BJ (cell line): ENCODE measurements around the gene MOGAT1. TPM values are rescaled to one million over a fixed set of nuclear protein-coding genes. Genes with fewer than 3 reads are reported as not detected.

Experiments used
- CTCF ChIA-PET: fragments of 350-600 bp; formaldehyde crosslinking; extraction: SDS; loops from one replicate; lab custom pipeline; 2021; ENCODE audit warnings: antibody characterized with exemption, inconsistent platforms; lab: Yijun Ruan, JAX
- POLR2A ChIA-PET: fragments of 300-600 bp; sonication (Branson Sonifier 250); formaldehyde crosslinking; extraction: SDS; loops from one replicate; lab custom pipeline; 2021; ENCODE audit warnings: antibody characterized with exemption; lab: Charles Lee
- DNase-seq: peaks from one replicate; pipeline ENCODE4 v3.0.0-alpha.2; 2011; ENCODE audit warnings: low read depth
- H3K27me3 ChIP-seq: 2 replicates; pipeline ENCODE4 v1.6.0; 2011; ENCODE audit warnings: low read length; ENCODE audit not compliant: control insufficient read depth, insufficient read depth
- H3K36me3 ChIP-seq: 2 replicates; pipeline ENCODE4 v1.5.1; 2011; ENCODE audit warnings: low read length; ENCODE audit not compliant: control insufficient read depth, insufficient read depth
- H3K4me3 ChIP-seq: 2 replicates; pipeline ENCODE4 v1.5.1; 2011; ENCODE audit warnings: low read depth, mild to moderate bottlenecking, control low read depth, low read length
- CTCF ChIP-seq: IDR thresholded peaks from 2 replicates; pipeline ENCODE4 v1.5.1; 2011; ENCODE audit warnings: low read depth, mild to moderate bottlenecking, control low read depth, inconsistent platforms, low read length, moderate library complexity; ENCODE audit not compliant: insufficient read depth
- polyA plus RNA-seq: library from polyadenylated mRNA; depleted of rRNA; stranded (reverse); fragments of >200 nt; gene quantifications from 2 replicates; pipeline ENCODE4 v1.2.3, GENCODE V29; 2011

Gene MOGAT1
- polyA plus RNA-seq, 1 experiment: not detected

- ChIA-PET POLR2A (no interaction called here), CTCF (interaction anchor here (1.5 kb wide), 1 partner anchor 21 kb away, joined by 4 read pairs; no protein-coding TSS in a partner anchor)
- H3K36me3 ChIP-seq: no peaks in the 10 kb centered on the region
- no peak for TF ChIP-seq CTCF
- no peak for DNase-seq
- peaks cover 14% of the 10 kb centered on the region for H3K27me3 ChIP-seq
- no peak overlapping the region for H3K4me3 ChIP-seq
Measured at GRCh38 chr2:222669353-222669752, 2.1 kb upstream of the MOGAT1 start.

GRCh38 chr2:222670191-222671038, 1.0 kb upstream of the MOGAT1 start:
- CTCF ChIA-PET: interaction anchor here (0.8 to 2.4 kb wide), 4 partner anchors 12 to 584 kb away, joined by 3 to 11 read pairs (median 4); no protein-coding TSS in a partner anchor
- Histone ChIP-seq H3K36me3 (no peaks in the 10 kb centered on the region), H3K27me3 (peaks cover 17% of the 10 kb centered on the region), H3K4me3 (no peak overlapping the region)
- POLR2A ChIA-PET: no interaction called here
- no peak for TF ChIP-seq CTCF
- DNase-seq: no peak

- peaks cover 17% of the 10 kb centered on the region for H3K27me3 ChIP-seq
- H3K36me3 ChIP-seq: no peaks in the 10 kb centered on the region
- no peak for DNase-seq
- TF ChIP-seq CTCF: no peak
- no peak overlapping the region; the same call in 1 of the 2 replicates for H3K4me3 ChIP-seq
- POLR2A ChIA-PET: no interaction called here
- CTCF ChIA-PET: interaction anchor here (0.8 to 2.4 kb wide), 2 partner anchors 19 to 266 kb away, joined by 3 to 11 read pairs; no protein-coding TSS in a partner anchor
Measured at GRCh38 chr2:222672068-222672401, 577 bp downstream of the MOGAT1 start.

GRCh38 chr2:222673273-222673672, 1.8 kb downstream of the MOGAT1 start:
- POLR2A ChIA-PET: no interaction called here
- no peak overlapping the region for H3K4me3 ChIP-seq
- CTCF ChIA-PET: no interaction called here

More at GRCh38 chr2:222673273-222673672, 1.8 kb downstream of the MOGAT1 start:
- Histone ChIP-seq H3K36me3 (no peaks in the 10 kb centered on the region), H3K27me3 (peaks cover 20% of the 10 kb centered on the region)
- DNase-seq: no peak
- no peak for TF ChIP-seq CTCF
